ENCODE data around the gene DRC3.

The DRC3 gene

GRCh38 chr17:18041776-18042175, 69.1 kb downstream of the DRC3 start:
- in situ Hi-C loops (cut with HindIII; ENCODE audit: low sequenced_read_pairs): no loop called here

GRCh38 chr17:18042983-18043382, 70.3 kb downstream of the DRC3 start:
- in situ Hi-C loops (cut with HindIII; ENCODE audit: low sequenced_read_pairs): no loop called here

- in situ Hi-C loops (cut with HindIII; ENCODE audit: low sequenced_read_pairs): no loop called here
Observed at GRCh38 chr17:18043491-18043890, 70.8 kb downstream of the DRC3 start.

GRCh38 chr17:18044609-18045008, 71.9 kb downstream of the DRC3 start:
- in situ Hi-C loops (cut with HindIII; ENCODE audit: low sequenced_read_pairs): no loop called here

- in situ Hi-C loops (cut with HindIII; ENCODE audit: low sequenced_read_pairs): no loop called here
Observed at GRCh38 chr17:18045691-18046350, 73.2 kb downstream of the DRC3 start.

GRCh38 chr17:18055597-18055996, 82.9 kb downstream of the DRC3 start:
- in situ Hi-C loops (cut with HindIII; ENCODE audit: low sequenced_read_pairs): no loop called here

- in situ Hi-C loops (cut with HindIII; ENCODE audit: low sequenced_read_pairs): no loop called here
Observed at GRCh38 chr17:18056214-18056613, 83.6 kb downstream of the DRC3 start.

- in situ Hi-C loops (cut with HindIII; ENCODE audit: low sequenced_read_pairs): no loop called here
Observed at GRCh38 chr17:18059283-18059682, 86.6 kb downstream of the DRC3 start.

GRCh38 chr17:18064053-18064452, 91.4 kb downstream of the DRC3 start:
- in situ Hi-C loops (cut with HindIII; ENCODE audit: low sequenced_read_pairs): no loop called here

- in situ Hi-C loops (cut with HindIII; ENCODE audit: low sequenced_read_pairs): loop anchor here (5.0 kb wide), 1 partner anchor 33 kb away; no protein-coding TSS in a partner anchor
Observed at GRCh38 chr17:18065546-18065945, 92.9 kb downstream of the DRC3 start.
